Measurements from ENCODE around the gene DNAH7.

GRCh38 chr2:195782156-195782555, 286.5 kb downstream of the DNAH7 start:
- no peak for TF ChIP-seq EZH2 (IDR thresholded peaks at IDR 0.05; ENCODE audit: low read length)
- TF ChIP-seq, protein P1, sequence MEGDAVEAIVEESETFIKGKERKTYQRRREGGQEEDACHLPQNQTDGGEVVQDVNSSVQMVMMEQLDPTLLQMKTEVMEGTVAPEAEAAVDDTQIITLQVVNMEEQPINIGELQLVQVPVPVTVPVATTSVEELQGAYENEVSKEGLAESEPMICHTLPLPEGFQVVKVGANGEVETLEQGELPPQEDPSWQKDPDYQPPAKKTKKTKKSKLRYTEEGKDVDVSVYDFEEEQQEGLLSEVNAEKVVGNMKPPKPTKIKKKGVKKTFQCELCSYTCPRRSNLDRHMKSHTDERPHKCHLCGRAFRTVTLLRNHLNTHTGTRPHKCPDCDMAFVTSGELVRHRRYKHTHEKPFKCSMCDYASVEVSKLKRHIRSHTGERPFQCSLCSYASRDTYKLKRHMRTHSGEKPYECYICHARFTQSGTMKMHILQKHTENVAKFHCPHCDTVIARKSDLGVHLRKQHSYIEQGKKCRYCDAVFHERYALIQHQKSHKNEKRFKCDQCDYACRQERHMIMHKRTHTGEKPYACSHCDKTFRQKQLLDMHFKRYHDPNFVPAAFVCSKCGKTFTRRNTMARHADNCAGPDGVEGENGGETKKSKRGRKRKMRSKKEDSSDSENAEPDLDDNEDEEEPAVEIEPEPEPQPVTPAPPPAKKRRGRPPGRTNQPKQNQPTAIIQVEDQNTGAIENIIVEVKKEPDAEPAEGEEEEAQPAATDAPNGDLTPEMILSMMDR (optimal IDR thresholded peaks at IDR 0.05 in 1 of 3, IDR thresholded peaks at IDR 0.05 in 1 of 3, conservative IDR thresholded peaks at IDR 0.05 in 1 of 3; ENCODE audit: extremely low read depth in 1 of 3, insufficient read depth in 2 of 3, low read length in 3 of 3): no peak
